Measurements from ENCODE around the gene CNPY4.
A peak's percentile ranks its signal among the peaks of the same experiment; 100 is the strongest.

DNA sequence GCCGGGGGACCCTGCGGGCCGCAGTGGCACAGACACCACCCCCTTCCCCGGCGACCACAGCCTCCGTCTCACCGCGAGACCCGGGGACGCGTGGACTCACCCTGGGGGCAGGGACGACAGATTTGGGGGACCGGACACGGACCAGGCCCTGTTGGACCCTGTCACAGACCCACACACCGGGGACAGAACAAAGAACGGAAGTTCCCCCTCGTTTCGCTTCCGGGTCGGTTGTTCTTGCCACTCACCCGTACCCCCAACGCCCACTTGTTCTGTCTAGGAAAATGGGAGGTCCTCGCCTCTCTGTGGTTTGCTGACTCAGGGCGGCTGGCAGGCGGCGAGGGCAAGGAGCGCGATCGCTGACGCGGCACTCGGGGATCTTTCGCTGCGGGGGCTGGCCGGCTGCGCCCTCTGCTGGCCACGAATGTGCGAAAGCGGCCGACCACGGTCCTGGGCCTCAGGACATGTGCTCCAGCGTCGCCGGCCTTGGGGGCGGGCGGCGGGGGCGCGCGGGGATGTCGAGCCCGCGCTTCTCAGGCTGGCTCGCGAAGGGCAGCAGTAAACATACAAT, 37.8 kb upstream of the CNPY4 start, which contains the start of gene ZNF3:
- TF ChIP-seq, protein P1, sequence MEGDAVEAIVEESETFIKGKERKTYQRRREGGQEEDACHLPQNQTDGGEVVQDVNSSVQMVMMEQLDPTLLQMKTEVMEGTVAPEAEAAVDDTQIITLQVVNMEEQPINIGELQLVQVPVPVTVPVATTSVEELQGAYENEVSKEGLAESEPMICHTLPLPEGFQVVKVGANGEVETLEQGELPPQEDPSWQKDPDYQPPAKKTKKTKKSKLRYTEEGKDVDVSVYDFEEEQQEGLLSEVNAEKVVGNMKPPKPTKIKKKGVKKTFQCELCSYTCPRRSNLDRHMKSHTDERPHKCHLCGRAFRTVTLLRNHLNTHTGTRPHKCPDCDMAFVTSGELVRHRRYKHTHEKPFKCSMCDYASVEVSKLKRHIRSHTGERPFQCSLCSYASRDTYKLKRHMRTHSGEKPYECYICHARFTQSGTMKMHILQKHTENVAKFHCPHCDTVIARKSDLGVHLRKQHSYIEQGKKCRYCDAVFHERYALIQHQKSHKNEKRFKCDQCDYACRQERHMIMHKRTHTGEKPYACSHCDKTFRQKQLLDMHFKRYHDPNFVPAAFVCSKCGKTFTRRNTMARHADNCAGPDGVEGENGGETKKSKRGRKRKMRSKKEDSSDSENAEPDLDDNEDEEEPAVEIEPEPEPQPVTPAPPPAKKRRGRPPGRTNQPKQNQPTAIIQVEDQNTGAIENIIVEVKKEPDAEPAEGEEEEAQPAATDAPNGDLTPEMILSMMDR (IDR thresholded peaks at IDR 0.05), result peak; percentile 95 to 98 (median 96)
- TF ChIP-seq POLR2A (IDR thresholded peaks at IDR 0.05), result peak in 3 of 4 donors; percentile 6 to 61 (median 61)

Measured in esophagus squamous epithelium (tissue), 4 donors.